HG02943 (cell line): Measurements from ENCODE around the gene S100A13.
A peak's percentile ranks its signal among the peaks of the same experiment; 100 is the strongest.
"Not testable (repeated sequence)": the region's sequence is repeated elsewhere in the genome, so short reads cannot be mapped to it uniquely, and the experiment has no call there.

Experiments
- ATAC-seq: cut with Tn5 transposase; IDR thresholded peaks from one replicate; pipeline ENCODE4 v1.9.1; 2021; ENCODE audit warnings: mild to moderate bottlenecking, low read depth, moderate library complexity; ENCODE audit not compliant: unreplicated experiment

S100A13 gene

DNA sequence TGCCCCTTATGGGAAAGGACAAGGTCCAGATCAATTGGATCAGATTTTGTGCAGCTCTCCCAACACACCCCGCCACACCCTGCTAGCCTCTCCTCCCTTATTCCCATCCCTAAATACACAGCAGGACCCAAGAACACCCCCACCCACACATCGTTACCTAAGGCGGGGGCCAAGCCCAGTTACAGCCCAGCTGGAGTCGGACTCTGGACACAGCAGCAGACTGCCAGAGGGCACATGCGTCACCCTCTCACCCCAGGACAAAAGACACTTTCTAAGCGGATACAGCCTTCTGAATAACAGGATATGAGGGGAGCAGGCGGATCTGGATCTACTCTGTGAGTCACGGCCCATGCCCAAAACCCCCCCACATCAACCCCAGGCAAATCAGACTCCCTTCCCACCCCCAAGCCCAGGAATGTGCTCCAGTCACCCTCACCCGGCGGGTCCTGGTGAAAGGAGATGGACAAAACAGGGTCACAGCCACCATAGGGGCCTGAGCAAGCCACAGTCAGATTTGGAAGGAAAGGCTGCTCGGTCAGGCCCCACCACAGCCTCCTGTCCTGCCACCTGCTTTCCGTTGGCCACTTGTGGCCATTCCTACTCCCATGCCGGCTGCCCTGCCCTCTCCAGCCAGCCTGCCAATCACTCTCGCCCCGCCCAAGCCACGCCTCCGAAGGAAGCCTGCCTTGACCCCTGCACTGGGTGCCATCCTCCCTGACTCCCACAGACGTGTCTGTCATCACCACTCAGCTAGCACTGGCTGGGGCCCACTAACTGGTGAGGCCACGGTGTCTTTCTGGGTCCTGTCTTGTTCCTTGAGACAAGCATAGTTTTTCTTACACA, 18.3 kb downstream of the S100A13 start:
- ATAC-seq = no peak

DNA sequence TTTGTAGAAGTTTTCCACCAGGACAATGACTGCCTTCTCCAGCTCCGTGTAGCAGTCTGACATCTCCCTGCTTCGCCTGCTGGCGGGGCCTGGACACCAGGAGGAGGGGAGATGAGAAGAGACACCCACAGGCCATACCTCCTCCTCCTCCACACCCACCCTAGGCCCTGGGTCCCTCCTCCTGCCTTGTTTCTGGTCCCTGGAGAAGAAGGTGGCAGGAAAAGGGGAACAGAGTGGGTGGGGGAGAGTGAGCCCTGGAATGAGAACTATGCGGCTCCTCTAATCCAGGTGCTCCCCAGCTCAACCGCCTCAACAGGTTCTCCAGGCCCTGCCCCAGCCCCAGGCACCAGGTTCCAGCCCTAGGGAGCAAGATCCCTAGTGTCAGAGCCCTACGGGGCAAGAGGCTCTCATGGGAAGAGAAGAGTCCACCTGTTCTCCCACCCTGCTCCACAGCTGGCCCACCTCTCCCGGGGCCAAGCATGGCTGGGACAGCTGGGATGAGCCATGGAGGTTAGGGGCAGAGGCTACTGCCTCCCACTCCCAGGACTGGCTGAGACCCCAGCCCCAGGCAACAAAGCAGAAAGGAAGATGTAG, 19.1 kb downstream of the S100A13 start:
- ATAC-seq = no peak

DNA sequence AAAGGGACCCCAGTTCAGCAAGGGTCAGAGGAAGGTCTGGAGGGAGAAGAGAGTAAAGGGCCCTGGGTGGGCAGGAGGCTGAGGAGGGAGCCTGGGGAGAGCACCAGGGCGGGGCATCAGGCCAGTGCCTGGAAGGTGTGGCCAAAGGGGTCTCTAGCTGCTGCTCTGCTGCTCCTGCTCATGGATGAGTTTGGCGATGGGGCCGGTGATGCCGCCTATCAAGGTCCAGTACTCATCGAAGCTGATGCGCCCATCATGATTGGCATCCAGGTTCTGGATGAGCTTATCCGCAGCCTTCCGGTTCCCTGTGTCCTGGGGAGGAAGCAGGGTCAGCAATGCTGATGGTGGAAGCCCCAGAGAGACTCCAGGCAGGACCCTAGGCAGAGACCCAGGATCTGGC, 19.9 kb downstream of the S100A13 start:
- ATAC-seq = no peak

DNA sequence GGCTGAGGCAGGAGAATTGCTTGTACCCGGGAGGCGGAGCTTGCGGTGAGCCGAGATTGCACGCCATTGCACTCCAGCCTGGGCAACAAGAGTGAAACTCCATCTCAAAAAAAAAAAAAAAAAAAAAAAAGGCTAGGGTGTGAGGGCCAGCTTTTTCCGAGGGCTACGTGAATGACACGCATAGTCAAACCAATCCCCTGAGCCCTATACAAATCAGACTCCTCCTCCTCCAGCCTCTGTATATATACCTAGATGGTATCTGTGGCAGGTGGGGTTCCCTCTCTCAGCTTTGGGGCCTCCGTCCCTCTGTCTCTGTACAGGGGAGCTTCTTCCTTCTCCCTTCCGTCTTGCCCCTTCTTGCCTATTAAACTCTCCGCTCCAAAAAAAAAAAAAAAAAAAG, 21.1 kb downstream of the S100A13 start:
- ATAC-seq = no peak

DNA sequence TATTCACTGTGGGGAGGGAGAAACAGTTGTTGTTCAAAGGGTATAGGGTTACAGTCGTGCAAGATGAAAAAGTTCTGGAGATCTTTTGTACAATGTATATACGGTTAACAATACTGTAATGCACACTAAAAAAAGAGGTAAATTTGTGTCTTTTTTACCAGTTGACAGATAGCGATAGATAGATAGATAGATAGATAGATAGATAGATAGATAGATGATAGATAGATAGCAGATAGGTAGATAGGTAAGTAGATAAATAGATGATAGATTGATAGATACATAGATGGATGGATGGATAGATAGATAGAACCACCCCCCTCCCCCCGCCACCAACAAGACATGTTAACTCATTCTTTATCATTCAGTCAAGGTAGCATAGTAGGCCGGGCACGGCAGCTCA, 24.6 kb downstream of the S100A13 start:
- no peak for ATAC-seq

DNA sequence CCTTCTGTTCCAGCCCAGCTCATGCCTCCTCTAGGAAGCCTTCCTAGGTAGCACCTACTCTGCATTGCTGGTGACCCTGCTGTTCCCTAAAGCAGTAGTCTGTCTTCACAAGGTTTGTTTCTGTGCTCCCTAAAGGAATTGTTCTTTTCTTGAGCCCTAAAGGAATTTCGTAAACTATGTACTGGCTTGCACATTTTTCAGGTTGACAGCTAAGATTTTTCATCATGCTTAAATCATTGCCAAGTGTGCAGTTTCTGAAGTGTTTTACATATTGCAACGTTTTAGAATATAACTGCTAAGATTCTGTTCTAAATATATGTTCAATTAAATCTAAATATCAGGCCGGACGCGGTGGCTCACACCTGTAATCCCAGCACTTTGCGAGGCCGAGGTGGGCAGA, 27.5 kb downstream of the S100A13 start:
- ATAC-seq = no peak

DNA sequence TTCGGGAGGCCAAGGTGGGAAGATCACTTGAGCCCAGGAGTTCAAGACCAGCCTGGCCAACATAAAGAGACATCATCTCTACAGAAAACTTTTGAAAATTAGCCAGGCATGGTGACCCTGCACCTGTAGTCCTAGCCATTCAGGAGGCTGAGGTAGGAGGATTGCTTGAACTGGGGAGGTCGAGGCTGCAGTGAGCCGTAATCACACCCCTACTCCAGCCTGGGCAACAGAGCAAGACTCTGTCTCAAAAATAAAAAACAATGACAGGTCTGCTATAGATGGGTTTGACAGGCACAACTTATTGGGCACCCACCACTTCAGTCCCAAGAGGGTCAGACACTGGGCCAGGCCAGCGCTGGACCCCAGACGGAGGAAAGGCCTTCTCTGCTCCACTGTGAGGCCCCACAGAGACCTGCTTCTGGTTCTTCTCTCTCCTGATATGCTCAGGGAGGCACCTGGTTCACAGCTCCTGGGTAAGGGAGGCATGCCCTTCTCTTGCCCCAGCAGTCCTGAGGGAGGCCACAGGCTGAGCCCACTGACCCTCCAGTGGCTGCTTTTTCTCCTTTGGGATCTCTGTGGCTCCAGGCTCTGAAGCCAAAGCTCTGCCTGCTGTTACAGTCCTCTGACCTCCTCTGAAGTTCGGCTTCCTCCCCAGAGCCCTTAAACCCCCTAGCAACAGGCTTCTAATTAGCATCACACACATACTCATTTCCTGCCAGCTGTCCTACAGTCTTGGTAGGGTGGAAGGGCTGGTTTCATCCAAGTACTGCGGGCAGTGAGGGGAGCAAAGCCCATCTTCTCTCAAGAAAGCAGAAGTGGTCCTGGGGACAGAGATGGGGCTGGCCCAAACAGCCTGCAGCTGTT, 28.8 kb downstream of the S100A13 start:
- ATAC-seq = peak; percentile 95

DNA sequence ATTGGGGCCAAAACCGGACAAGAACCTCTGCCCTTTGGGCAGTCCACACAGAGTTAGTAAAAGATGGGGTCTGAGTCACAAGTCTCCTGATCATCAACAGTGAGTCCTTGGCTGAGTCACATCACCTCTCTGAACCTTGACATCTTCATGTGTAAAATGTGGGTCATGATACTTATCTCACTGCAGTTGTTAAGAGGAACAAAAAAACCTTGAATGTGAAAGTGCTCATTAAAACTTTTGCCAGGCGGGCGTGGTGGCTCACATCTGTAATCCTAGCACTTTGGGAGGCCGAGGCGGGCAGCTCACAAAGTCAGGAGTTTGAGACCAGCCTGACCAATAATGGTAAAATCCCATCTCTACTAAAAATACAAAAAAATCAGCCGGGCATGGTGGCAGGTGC, 30.1 kb downstream of the S100A13 start:
- no peak for ATAC-seq

DNA sequence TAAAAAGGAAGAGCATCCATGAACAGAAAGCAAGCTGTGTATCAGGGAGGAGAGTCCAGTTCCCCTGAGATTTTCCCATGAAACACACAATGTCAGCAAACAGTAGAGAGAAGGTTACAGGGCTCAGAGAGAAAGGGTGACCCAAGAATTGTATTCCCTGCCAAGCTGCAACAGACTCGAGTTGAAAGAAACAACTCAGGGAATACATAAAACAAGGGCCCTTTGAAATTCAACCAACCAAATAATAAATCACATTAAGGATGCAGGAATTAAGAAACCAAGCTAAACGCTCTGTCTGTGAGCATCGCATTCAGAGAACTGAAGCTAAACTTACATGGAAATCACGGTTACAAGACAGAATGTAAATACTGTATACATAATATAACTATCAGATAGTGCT, 34.6 kb downstream of the S100A13 start:
- no peak for ATAC-seq

DNA sequence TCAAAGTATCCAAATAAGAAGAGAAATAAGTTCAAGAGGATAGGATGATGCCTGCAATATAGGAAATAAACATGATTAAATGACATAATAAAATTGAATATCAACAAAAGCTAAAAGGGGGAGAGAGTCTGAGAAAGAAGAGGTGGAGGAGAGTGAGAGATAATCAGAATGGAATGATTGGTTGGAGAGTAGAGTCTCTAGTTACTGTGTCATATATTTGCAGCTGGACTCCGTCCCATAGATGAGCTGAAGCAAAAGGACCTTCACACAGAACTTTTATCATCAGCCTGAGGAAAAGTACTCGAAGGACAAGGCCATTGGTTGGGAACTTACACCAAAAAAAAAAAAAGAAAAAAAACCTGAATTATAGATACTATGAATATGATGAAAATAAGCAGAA, 38.8 kb downstream of the S100A13 start:
- no peak for ATAC-seq

DNA sequence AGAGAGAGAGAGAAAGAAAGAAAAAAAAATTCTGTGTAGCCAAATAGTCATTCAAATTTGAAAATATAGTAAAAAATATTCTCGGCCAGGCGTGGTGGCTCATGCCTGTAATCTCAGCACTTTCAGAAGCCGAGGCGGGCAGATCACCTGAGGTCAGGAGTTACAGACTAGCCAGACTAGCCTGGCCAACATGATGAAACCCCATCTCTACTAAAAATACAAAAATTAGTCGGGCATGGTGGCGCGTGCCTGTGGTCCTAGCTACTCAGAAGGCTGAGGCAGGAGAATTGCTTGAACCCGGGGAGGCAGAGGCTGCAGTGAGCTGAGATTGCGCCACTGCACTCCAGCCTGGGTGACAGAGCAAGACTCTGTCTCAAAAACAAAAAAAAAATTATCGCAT, 39.3 kb downstream of the S100A13 start:
- not testable (repeated sequence) for ATAC-seq

DNA sequence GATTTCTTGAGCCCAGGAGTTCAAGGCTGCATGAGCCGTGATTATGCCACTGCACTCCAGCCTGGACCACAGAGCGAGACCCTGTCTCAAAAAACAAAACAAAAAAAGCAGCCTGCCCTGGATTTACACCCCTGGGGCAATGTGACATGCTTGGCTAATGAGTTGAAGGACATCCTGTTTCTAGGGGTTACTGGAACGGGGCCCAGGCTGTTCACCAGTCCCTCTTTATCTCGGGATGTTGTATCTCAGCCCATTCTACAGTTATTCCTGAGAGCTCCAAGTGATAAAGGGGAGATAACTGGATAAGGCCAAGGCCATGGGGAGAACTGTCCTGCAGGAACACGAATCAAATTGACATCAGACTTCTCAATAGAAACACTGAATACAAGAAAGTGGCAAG, 40.0 kb downstream of the S100A13 start:
- ATAC-seq = no peak

DNA sequence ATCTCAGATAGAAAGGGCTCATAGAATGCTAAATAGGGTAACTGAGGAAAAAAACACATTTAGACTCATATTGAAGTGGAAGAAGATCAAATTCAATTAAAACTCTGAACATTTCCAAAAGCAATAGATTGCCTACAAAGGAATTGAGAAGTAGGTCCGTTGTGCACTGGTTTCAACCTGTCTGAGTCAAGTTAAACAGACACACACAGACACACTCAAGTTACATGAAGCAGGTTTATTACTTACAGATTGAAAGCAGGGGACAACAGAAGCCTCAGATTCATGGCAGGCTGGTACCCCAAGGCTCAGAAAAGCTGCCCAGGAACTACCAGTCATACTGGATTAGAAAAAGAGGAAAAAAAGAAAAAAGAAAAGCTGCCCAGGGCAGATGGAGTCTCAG, 41.0 kb downstream of the S100A13 start:
- no peak for ATAC-seq

DNA sequence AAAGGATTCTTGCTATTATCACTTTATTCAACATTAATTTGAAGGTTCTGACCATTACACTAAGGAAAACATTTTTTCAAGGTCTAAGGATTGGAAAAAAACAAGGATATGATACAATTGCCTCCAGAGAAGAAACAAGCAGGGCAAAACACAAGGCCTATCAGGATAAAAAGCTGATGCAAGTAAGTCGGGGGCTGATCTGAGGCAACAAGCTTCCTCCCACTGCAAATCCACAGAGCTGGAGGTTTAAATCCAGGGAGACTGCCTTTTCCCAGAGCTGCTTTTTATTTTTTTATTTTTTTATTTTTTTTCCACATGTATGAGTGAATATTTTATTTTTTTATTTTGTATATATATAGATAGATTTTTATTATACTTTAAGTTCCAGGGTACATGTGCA, 42.3 kb downstream of the S100A13 start:
- no peak for ATAC-seq

DNA sequence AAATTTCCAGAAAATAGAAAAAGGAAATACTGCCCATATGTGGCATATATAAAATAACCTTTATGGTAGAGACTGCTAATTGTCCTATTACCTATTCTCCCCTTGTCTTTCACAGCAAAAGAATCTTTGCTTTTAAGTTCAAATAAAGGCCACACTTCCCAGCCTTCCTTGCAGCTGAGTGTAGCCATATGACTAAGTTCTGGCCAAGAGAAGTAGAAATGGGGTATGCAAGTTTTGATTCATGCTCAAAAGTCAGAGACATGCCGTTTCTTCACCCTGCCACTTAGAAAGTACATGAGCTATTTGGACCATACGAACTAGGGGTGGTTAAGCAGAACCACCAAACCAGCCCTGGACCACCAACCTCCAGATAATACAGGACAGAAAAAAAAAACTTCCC, 43.3 kb downstream of the S100A13 start:
- no peak for ATAC-seq

DNA sequence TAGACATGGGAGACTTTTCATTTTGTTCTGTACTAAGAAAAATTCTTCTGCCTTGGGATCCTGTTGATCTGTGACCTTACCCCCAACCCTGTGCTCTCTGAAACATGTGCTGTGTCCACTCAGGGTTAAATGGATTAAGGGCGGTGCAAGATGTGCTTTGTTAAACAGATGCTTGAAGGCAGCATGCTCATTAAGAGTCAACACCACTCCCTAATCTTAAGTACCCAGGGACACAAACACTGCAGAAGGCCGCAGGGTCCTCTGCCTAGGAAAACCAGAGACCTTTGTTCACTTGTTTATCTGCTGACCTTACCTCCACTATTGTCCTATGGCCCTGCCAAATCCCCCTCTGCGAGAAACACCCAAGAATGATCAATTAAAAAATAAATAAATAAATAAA, 43.8 kb downstream of the S100A13 start:
- not testable (repeated sequence) for ATAC-seq

DNA sequence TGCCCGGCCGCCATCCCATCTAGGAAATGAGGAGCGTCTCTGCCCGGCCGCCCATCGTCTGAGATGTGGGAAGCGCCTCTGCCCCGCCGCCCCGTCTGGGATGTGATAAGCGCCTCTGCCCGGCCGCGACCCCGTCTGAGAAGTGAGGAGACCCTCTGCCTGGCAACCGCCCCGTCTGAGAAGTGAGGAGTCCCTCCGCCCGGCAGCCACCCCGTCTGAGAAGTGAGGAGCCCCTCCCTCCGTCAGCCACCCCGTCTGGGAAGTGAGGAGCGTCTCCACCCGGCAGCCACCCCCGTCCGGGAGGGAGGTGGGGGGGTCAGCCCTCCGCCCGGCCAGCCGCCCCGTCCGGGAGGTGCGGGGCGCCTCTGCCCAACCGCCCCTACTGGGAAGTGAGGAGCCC, 44.5 kb downstream of the S100A13 start:
- not testable (repeated sequence) for ATAC-seq

DNA sequence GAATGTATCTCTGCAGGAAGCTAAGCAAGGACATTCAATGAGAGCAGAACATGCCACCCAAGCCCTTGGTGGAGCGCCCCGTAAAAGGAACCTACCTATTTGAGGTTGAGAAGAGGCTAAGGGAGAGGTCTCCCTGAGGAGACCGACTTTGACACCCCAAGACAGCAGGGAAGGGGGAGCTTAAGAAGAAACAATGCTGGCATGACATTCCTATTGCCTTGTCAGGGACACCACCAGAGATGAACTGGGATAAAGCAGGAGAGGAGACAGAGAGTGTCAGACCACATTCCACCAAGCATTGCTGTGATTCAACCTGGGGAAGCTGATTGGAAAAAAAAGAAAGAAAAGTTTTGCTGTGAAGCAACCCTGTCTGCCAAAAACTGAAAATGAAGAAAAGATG, 48.4 kb downstream of the S100A13 start:
- ATAC-seq = no peak

DNA sequence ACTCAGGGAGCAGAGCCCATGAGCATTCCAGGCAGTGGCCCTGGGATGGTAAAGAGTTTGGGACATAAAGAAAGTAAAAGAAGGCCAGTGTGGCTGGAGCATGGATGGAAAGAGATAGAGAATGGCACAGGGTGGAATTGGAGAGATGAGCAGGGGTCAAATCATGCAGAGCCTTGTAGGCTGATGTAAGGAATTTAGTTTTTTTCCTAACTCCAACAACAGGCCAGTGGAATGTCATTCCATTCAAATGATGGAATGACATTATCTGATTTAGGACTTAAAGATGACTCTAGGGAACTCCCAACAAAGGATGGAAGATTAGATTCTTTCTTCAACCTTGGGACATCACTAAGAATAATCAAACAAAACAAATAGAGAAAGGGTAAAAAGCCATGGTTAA, 48.8 kb downstream of the S100A13 start:
- no peak for ATAC-seq

DNA sequence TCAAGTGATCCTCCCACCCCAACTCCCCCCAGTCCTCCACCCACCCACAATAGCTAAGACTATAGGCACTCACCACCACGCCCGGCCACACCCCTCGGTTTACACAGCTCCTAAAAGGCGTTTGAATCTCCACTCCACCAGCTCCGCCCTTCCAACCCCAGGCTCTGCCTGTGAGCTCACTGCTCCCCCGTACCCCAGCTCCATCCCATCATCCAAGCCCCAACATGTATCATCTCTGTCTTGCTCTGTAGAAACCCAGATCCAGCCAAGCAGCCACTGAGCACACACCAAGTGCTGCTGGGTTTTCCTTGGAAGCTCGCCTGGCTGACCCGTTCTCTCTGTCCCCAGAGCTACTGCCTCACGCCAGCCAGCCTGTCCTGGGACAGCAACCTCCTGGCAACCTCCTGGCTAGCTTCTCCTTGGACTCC, 49.7 kb downstream of the S100A13 start:
- no peak for ATAC-seq

DNA sequence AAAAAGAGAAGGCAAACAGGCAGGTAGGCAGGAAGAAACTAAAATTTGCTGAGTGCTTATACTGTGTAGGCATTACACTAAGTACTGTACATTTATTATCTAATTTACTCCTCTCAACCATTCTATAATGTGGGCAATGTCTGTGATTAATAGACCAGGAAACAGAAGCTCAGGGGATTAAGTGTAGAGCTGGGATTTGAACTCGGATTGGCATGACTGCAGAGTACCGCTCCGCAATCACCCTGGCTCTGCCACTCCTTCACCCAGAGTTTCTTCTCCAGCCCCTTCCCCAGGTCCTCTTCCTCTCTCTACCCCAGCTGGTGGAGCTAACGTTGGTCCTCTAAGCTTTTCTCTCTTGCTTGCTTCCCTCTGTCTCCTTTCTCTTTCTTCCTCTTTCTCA, 50.2 kb downstream of the S100A13 start:
- ATAC-seq = no peak
